ENCODE measurements around the gene COL6A2.

- no peak for TF ChIP-seq CTCF (IDR thresholded peaks at IDR 0.05)
- no peak for TF ChIP-seq USF2 (IDR thresholded peaks at IDR 0.05; ENCODE audit: borderline replicate concordance, low read depth, low read length)
- no peak for TF ChIP-seq RCOR1 (IDR thresholded peaks at IDR 0.05; ENCODE audit: low read length)
- TF ChIP-seq EZH2phosphoT487 (IDR thresholded peaks at IDR 0.05; ENCODE audit: borderline replicate concordance, low read depth), result no peak
- TF ChIP-seq EP300 (IDR thresholded peaks at IDR 0.05; ENCODE audit: borderline replicate concordance in 1 of 2, low read depth in 1 of 2, low read length in 1 of 2), result no peak
- no peak for TF ChIP-seq MAX (IDR thresholded peaks at IDR 0.05; ENCODE audit: low read depth)
- no peak for TF ChIP-seq TAF1 (IDR thresholded peaks at IDR 0.05; ENCODE audit: borderline replicate concordance, low read depth, low read length)
- TF ChIP-seq REST (IDR thresholded peaks at IDR 0.05; ENCODE audit: low read depth, low read length), result no peak
- no peak for TF ChIP-seq FOXJ3 (CRISPR knock-in tag; IDR thresholded peaks at IDR 0.05)
These were observed 60.1 kb downstream of the COL6A2 start for GRCh38 chr21:46157987-46158451.

Measured in SK-N-SH (cell line).